Suppressor macrophage treated with lipopolysaccharide for 1 hour (primary cell): ENCODE data around the gene ZNF423.
A peak's percentile ranks its signal among the peaks of the same experiment; 100 is the strongest.

Source experiments
- DNase-seq, 3 donors: peaks; one replicate each; pipeline ENCODE4 v3.0.0-alpha.2; 2020 to 2022

The ZNF423 gene

DNA sequence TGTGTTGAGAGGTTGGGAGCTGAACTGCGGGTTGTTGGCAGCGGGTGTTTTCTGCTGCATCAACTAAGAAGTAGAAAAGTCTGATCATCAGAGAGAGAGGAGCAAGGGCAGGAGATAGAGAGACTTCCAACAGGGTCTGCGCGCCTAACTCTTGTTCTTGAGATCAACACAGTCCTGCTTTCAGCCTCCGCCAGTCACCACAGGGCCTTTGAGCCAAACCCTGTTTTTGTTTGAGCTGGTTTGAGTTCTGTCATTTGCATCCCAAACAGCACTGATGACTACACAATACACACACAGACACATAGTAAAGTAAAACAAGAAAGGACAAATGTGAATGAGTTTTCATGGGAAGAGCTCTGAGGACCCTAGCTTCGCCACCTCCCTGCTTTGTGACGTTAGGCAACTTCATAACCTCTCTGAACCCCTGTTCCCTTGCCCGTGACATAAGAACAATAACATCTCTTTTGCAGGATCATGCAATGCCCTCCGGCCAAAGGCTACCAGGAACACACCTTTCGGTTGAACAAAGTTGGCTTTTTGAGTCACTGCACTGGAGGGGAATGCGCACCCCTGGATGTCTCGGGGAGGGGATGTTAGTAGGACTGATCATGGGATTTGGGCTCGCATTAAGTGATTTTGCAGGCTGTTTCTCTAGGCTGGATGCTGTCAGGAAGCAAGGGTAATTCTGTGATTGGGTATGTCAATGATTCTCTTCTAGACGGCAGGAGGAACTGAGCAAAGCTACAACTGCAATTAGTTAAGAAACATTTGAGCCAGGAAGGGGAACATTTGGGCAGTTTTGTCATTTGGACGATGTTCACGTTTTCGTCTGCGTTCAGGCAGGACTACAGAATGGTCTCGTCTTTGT is 390.0 kb downstream of the ZNF423 start:
- no peak for DNase-seq

DNA sequence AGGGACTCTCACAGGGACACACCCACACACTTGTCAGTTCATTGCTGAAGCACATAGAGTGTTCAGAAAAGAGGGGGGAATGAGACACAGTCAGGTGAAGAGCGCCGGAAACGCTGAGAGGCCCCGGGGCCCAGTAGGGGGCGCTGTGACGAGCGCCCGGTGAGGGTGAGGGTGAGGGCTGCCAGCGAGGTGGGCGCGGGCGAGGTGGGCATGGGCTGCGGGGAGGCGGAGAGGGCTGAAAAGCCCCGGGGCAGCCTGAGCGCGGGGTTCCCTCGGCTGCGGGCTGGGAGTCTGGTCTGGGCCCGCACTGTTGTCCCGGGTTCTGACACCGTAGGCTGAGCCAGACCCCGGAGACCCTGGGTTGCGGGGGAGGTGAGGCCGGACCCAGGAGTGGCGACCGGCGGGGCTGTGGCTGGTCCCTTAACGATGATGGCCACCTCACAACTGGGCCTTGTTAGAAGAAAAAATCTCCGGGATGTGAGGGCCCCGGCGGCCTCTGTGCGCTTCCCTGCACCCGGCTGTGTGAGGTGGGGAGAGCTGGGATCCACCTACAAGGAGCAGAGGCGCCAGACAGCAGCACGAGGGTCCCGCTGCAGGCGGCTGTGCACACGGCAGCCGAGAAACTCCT is 390.9 kb downstream of the ZNF423 start:
- peak in 1 of 3 donors; percentile 5 for DNase-seq

DNA sequence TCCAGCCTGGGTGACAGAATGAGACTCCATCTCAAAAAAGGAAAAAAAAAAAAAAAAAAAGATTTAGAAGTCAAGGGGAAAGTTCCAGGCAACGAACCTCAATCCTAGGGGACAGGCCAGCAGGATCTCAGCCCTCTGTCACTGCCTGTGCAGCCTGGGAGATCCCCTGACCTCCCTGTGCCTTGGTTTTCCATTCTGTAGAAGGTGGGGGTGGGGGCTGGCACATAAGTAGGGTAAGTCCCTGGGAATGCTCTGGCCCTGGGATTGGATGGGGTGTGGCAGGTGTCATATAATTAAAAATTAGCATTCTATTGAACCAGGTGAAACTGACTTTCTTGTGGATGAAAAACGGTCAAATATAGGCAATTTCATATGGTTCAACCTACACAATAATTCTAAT is 391.8 kb downstream of the ZNF423 start:
- no peak for DNase-seq

DNA sequence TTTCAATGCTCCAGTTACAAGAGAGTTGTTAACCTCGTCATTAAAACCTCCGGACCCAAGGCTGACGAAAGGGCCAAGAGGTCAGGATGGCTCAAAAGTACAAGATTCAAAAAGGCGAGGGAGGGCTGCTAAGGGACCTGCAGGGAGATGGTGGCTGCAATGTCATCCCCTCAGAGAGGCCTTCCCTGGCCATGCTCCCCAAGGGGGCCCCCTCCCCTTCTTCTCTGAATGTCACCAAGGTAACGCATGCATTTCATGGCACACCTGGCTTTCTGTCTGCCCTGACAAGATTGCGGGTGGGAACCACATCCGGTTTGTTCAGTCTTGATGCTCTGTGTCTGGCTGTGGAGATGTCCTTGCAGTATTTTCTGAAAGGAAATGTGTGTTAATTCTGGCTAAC is 392.4 kb downstream of the ZNF423 start:
- DNase-seq, result no peak

DNA sequence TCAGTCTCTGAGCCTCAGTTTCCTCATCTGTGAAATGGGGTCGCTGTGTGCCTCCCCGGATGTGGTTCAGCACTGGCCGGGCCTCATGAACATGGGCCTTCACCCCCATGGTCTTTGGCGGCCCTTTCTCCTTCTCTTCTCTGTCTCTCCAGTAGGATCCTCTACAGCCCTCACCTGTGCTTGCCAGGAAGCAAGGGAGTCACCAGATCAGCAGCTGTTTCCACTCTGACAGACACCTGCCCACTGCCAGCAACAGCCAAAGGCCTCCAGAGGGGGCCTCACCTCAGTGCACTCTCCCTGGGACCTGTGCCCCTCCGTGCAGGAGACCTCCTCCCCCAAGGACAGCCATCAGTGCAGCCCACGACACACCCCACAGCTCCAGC is 392.9 kb downstream of the ZNF423 start:
- DNase-seq, result no peak

DNA sequence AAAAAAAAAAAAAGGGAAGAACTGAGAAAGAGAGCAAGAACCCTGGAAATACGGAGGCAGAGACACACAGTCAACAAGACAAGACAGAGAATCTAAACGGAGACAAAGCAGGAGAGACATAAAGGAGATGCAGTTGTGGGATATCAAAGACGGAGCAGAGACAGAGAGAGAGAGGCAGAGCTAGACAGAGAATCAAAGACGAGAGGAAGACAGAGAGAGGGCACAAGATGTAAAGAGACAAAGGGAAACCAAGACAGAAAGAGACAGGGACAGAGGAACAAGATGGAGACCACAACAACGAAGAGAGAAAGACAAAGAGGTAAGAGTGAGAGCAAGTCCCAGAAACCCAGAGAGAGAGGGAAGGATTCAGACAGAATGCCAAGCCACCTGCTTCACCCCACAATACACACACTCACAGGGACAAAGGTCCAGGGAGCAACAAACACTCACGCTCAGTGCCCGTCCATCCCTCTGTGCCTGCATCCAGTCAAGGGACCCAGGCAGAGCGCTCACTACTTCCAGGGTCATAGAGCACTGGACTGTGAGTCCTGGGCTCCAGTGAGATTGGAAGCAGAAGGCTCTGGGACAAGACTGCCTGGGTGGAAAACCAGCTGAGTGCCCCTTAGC is 393.4 kb downstream of the ZNF423 start:
- no peak for DNase-seq

DNA sequence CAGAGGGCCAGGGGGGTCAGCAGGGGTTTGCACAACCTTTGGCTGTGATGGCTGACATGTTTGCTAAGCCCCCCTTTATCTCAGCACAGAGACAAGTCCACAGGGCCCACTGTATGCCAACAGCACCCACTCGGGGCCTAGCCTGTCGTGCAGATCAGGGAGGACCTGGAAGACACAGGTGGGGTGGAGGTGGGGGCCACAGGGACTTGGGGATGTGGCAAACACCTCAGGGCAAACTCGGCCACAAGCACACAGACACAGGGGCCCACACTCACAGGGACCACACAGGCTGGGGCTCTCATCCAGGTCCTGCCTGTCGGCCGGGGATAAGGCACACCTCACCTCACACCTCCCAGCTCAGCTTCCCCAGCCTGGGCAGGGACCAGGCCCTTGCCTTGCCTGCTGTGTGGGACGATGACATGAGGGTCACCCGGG is 394.4 kb downstream of the ZNF423 start:
- no peak for DNase-seq

DNA sequence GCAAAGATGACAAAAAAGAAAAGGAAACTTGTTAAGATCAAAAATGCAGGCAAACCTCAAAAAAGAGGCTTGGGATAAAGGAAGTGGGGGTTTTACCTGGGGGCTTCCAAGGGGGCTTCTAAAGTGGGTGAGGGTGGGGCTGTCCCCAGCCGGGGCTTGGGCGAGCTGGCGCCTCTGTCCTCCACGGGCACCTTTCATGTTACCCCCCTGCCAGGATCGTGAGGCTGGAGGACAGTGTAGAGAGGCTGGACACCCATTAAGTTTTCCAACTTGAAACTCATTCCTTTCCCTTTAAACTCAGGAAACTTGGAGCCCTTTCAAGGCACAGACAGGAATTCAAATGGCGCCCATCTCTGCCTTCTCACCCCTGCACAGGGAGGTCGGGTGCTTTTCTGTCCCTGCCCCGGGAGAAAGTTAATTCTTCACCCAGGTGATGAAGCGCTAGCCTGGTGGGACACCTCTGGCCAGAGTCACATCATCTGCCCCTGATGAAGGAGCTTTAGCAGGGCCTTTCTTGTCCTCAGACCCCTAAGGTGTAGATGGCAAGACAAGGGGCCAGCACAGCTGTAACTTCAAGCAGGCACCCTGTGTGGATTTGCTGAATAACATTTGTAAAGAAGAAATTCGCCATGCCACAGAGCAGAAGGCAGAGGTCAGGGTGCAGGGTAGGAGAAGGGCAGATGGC is 395.0 kb downstream of the ZNF423 start:
- no peak for DNase-seq

DNA sequence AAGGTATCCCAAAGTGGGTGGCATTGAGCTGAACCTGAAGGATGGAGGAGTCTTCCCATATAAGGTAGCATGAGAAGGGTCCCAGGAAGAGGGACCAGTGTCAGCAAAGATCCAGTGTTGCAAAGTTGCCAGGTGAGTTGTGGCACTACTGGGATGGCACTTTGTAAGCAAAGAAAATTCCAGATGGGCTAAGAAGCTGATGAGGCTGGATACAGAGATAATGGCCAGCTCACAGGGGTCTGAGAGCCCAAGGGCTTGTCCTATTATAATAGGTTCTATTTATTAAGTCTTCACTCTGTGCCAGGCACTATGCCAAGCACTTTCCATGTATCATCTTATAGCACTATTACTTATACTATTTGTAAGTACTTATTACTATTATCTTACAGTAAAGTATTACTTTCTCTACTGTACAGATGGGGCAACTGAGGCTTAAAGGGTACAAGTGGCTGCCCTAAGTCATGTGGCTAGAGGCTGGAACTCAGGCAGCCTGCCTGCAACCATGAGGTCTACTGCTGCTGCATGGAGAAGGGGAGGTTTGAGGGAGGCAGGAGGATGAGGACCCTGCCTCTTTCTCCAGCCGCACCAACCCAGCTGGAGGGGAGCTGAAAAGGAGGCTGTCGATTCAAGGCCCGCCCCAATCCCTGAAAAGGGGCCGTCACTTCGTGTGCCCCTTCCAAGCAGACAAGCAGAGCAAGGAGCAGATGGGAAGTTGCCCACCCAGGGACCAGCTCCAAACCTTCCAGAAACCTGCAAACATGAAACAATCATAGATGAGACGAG is 395.8 kb downstream of the ZNF423 start:
- no peak for DNase-seq

DNA sequence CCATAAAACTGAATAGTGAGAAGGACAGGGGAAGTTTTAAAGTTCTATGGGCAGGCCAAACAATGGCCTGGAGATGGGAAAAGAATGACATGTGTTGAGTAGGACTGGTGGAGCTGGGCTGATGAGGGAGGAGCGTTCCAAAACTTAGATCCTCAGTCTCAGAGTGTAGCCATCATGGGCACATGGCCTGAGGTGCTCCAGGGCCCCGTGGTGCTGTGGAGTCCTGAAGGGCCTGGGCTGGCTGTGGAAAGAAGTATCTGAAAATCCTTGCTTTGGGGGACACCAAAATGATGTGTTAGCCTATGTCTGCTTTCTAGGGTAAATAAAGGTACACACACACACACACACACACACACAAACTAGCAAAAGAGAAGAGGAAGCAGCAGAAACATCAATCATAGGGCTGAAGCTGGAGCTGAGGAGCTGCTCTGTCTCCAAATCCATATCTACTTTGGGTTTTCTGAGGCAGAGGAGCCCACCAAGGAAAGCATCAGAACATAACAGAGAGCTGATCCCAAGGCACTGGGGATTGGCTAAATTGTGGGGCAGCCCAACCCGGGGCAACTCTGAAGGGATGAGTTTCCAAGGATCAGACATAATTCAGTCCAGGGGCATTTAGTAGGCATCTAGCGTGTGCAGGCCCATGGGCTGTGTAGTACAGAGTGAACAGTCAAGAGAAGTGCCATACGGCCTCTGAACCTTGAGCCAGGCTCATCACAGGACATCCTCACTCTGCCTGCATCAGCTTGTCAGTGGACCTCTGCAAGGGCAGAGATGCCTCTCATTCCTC is 397.1 kb downstream of the ZNF423 start:
- no peak for DNase-seq

DNA sequence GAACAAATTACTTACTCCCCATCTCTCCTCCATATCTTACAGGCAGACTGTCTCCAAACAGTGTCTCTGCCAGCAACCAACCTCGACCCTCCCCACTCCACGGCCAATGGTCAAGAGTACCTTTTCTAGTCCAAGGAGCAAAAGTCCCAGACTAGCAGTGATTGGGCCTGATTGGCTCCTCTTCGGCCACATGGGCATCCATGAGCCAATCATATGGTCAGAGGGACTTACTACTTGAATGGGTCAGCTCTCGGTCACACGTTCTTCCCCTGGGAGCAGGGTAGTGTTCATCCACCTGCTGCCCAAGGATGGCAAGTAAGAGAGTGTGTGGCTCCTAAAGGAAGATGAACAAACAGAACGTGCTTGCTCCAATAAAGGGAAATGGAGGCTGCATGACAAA is 397.7 kb downstream of the ZNF423 start:
- DNase-seq, result no peak

DNA sequence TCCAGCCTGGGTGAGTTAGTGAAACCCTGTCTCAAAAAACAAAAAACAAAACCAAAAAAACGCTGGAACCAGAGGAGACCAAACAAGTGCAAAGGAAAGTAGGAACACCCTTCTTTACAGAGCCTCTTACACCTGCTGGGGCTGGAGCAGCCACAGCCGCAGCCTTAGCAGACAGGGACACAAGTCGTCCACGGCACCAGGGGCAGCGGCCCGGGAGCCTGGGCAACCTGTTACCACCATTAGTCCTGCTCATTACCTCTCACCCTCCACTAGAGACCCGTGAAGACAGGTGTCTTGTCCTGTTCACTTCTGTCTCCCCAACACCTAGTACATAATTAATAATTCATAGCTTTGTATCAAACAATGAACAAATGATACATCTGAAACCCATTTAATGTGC is 398.7 kb downstream of the ZNF423 start:
- DNase-seq, result no peak

DNA sequence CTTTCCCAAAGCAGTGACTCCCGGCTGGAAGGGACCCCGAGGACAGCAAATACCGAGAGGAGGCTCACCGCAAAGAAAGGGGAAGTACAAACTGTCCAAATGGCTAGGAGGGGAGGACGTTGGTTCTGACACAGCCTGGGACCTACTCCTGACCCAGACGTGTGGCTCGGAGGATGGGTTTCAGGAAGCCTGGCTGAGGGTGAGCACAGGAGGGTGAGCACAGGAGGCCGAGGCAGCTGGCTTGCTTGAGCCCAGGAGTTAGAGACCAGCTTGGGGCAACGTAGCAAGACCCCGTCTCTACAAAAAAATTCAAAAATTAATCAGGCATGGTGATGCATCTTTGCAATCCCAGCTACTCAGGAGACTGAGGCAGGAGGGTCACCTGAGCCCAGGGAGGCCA is 399.1 kb downstream of the ZNF423 start:
- no peak for DNase-seq

DNA sequence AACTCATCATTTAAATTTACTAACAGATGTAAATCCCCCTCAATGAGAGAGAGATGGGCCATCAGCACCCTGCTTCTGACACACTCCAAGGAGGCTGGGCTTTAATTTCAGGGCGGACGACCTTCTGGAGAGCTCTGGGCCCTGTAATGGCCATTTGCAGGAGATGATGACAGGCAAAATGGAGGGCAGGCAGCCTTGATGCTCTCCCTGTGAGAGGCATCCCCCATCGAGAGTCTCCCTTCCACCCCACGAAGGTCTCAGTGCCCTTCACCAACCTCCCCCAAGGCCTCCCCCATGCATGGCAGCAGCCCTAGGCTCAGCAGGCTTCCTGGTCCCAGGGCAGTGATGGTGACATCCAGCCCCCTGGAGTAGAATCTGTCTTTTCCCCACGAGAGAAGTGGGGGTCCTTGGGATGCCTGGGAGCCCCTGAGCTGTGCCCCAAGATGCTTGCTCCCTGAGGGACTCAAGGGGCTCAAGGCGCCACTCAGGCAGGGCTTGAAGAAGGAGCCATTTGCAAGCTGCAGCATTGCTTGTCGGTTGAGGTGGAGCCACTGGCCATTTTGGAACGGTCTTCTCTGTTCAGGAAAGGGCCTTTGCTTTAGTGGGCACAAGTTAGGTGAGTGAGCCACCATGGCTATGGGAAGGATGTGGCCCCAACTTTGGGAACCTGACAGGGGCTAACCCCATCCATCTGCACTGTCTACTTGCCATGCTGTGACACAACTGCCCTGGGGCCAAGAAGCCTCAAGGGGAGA is 399.7 kb downstream of the ZNF423 start:
- DNase-seq, result no peak

DNA sequence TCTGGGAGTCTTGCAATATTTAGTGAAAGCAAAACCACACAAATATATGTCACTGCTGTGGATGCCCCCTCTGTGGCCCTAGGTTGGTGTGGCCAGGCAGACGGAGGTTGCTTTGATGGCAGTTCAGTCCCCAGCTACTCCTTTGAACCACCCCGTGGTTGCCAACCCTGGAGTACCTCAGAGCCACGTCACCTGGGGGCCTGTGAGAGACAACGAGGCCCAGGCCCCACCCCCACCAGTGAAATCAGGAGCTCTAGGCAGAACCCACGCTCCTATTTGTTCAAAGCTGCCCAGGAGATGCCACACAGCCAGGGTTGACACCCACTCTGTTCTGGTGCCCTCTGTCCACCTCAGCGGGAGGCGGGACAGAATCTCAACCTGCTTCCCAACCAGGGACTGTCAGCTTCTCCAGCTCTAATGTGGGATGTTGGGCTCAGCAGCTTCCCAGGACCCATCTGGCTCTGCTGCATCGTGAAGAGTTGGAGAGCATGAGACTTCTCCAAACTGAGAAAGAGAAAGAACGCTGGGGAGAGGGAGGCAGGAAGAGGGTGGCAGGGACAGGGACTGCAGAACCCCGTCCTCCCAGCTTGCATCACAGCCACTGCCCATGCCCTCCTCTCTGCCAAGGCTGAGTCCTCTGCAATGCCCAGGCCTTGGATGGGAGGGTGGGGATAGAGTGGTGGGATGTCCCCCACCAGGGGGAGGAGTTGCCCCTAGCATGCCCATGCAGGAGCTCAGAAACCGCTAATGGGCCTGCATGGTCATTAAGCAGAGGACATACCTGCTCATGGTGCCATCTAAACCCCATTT is 400.5 kb downstream of the ZNF423 start:
- no peak for DNase-seq

DNA sequence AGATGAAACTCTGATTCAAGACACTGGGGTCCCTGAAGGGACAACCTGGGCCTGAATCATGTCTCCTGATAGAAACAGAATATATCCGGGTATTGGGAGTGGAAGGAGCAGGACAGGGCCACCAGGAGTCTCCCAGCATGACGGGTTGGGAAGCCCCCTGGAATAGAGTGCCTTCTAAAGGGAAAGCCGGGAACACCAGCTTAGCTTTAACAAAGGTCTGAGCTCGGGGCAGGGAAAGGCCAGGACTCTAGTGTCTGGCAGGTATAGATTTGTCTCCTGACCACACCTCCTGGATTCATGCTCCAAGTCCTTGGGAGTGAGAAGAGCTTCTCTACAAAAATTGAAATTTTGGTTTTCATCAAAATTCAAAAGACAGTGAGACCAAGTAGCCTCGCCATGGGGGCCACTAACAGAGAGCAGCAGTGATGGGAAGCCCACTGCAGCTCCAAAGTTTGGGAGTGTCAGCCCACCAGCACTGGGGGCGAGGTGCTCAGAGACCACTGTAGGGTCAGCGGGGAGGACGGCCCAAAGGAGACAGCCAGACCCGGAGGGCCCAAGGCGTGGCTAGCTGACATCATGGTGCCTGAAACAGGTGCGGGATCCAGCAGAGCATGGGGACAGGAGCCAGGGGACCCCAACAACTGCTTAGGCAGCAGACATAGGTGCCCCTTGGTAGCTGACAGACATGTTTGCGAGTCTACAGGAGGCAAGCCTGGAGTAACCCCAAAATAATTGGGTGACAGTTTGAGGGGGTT is 401.3 kb downstream of the ZNF423 start:
- no peak for DNase-seq

DNA sequence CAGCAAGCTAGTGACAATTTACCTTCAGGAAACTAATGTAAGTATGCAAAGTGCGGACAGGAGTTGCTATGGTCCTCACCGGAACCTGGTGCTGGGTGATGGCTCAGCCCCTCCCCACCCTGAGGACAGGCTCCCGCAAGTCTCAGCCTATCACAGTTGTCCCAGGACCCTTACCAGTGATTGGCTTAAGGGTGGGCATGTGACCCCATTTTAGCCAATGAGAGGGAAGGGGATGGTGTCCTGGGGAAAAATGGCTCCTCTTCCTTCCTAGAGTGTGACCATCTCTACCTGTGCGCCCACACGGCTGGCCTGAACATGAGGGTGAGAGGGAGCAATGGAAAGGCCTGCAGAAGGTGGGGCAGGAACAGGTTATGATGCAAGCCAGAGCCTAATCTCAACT is 401.9 kb downstream of the ZNF423 start:
- no peak for DNase-seq

DNA sequence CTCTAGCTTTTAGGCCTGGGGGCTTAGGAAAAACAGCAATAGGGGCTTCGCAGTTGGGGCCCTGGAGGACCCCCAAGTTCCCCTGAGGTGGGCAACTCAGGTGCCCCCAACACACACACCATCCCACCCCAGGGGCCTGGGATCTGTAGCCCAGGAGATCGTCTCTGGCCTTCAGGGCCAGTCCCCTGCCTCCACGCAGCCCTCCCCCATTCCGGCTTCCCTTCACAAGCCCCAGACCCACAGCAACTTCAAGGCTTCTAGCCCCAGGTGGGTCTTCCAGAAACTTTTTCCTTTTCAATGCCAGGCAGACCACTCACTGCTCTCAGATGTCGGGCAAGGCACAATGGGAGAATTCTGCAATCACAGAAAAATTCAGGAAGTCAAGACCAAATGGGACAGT is 402.9 kb downstream of the ZNF423 start:
- DNase-seq, result no peak

DNA sequence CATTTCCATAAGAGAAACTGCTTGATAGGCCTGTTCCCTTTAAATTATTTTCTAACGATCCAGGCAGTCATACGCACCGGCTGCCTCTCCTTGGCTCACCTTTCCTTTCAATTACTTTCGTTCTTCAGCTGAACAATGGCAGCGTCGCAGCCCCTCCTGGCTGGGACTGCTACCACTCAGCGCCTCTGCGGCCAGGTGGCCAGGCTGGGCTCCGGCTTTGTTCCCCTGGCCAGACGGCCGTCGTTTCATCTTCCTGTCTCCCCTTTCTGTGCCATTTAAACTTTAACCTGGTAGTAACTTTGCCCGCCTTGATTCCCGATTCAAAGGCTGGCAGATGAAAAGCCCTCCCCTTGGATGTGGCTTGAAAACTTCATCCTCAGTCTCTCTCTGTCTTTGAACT is 403.3 kb downstream of the ZNF423 start:
- no peak for DNase-seq
